ENCODE data around the gene MCF2L.

The MCF2L gene

GRCh38 chr13:113033054-113033850 is 64.2 kb downstream of the MCF2L start:
- no peak for DNase-seq

GRCh38 chr13:113034451-113035212 is 65.6 kb downstream of the MCF2L start:
- no peak for DNase-seq

GRCh38 chr13:113035213-113035800 is 66.3 kb downstream of the MCF2L start:
- no peak for DNase-seq

DNA sequence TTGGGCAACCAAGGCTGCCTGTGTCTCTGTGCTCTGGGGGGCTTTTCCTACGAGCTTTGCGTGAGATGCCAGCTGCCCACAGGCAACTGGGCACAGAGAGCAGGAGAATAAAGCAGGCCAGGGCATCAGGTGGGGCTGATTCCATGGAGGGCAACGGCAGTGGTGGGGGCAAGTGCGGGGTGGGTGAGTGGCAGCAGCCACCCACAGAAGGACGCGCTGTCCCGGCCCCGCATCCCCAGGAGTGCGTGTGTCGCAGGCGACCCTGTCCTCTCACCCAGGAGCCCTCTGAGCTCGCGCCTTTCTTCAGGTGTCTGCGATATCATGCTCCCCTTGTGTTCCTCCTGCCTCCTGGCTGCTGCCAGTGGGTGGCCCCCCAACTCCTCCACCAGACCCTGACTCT is 67.4 kb downstream of the MCF2L start:
- no peak for DNase-seq

GRCh38 chr13:113040031-113040430 is 71.0 kb downstream of the MCF2L start:
- no peak for DNase-seq

- DNase-seq, result no peak
Measured at GRCh38 chr13:113040597-113041292, 71.7 kb downstream of the MCF2L start.

GRCh38 chr13:113041293-113041690 is 72.3 kb downstream of the MCF2L start:
- no peak for DNase-seq

GRCh38 chr13:113041896-113042295 is 72.9 kb downstream of the MCF2L start:
- no peak for DNase-seq

- no peak for DNase-seq
Measured at GRCh38 chr13:113042456-113042855, 73.4 kb downstream of the MCF2L start.

GRCh38 chr13:113043001-113043630 is 74.1 kb downstream of the MCF2L start:
- no peak for DNase-seq

GRCh38 chr13:113043931-113044330 is 74.9 kb downstream of the MCF2L start:
- no peak for DNase-seq

GRCh38 chr13:113044391-113045114 is 75.5 kb downstream of the MCF2L start:
- DNase-seq, result no peak

- DNase-seq, result no peak
Measured at GRCh38 chr13:113045251-113046127, 76.5 kb downstream of the MCF2L start.

GRCh38 chr13:113046128-113046882 is 77.3 kb downstream of the MCF2L start:
- no peak for DNase-seq

- DNase-seq, result no peak
Measured at GRCh38 chr13:113046883-113047244, 77.8 kb downstream of the MCF2L start.

- no peak for DNase-seq
Measured at GRCh38 chr13:113047587-113047986, 78.6 kb downstream of the MCF2L start.

- DNase-seq, result no peak
Measured at GRCh38 chr13:113048766-113049165, 79.8 kb downstream of the MCF2L start.

DNA sequence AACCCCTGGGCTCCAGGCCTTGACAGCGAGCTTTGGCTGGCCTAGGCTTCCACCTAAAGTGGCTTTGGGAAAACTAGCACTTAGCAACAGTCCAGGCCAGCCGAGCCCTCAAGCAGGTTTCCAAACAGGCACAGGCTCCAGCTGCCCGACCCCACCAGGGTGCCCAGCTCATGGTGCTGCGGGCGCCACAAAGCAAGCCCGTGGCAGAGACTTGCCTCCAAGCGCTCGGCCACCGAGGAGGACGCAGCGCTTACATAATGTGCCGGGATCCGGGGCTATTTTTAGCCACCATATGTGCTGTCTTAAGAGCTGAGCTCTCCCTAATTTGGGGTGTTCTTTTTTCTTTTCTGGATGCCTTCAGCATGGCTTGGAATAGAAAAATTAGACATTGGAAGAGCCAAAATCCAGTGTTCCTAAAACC is 80.5 kb downstream of the MCF2L start:
- DNase-seq, result no peak

DNA sequence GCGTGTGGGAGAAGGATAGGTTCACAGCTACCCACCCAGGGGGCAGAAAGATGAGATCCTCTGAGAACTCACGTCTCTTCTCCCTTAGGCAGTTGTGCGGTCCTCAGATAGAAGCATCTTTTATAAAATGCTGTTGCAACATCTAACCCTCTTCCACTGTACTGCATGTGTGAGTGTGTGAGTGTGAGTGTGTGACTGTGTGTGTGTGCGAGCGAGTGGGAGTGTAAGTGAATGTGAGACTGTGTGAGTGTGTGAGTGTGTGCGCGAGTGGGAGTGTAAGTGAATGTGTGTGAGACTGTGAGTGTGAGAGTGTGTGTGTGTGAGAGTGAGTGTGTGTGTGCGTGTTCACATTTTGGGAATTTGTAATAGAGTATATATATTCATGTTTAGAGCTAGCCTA is 81.0 kb downstream of the MCF2L start:
- DNase-seq, result no peak

GRCh38 chr13:113050734-113051431 is 81.9 kb downstream of the MCF2L start:
- DNase-seq, result no peak
